Pancreas (tissue), 10 donors: ENCODE results near the gene LAMTOR1. TPM values are rescaled to one million over a fixed set of nuclear protein-coding genes. Genes with fewer than 3 reads are reported as not detected.
A peak's percentile ranks its signal among the peaks of the same experiment; 100 is the strongest.

Source experiments
- ATAC-seq, 4 donors: fragments of 200-7000 bp; cut with Tn5 transposase; one replicate each; pipeline versions ENCODE4 v1.8.0 to v1.9.1; 2020; ENCODE audit warnings: mild to moderate bottlenecking in 4 of 4, moderate library complexity in 4 of 4
- DNase-seq, 6 donors: peaks; one replicate each; pipeline ENCODE4 v3.0.0-alpha.2; 2020
- FAIRE-seq: peaks from 2 replicates; lab custom pipeline; 2012; peaks lifted over from hg19 to GRCh38; lab: Jason Lieb, UNC
- H3K27ac ChIP-seq, 4 donors: fragments of 200-600 bp; sonication (generic); 1 replicate in 3 of 4; 2 replicates in 1 of 4; pipeline versions ENCODE4 v1.5.0 to v1.8.0; 2020
- H3K27me3 ChIP-seq, 4 donors: fragments of 200-600 bp; one replicate each; pipeline ENCODE4 v1.8.0; 2021
- H3K36me3 ChIP-seq, 3 donors: fragments of 200-600 bp; sonication (generic) in 1 of 3; one replicate each; pipeline versions ENCODE4 v1.5.0 to v1.8.0; 2020 to 2021
- H3K4me1 ChIP-seq, 3 donors: fragments of 200-600 bp; one replicate each; pipeline ENCODE4 v1.8.0; 2021
- H3K4me3 ChIP-seq, 4 donors: fragments of 200-600 bp; sonication (generic) in 2 of 4; one replicate each; pipeline versions ENCODE4 v1.5.0 to v1.8.0; 2020 to 2021
- H3K9me3 ChIP-seq, 4 donors: fragments of 200-600 bp; one replicate each; pipeline ENCODE4 v1.8.0; 2021
- CTCF ChIP-seq, 4 donors: fragments of 200-600 bp; sonication (generic) in 3 of 4; IDR thresholded peaks; one replicate each; pipeline versions ENCODE4 v1.5.0 to v1.8.0; 2021; ENCODE audit warnings: antibody characterized with exemption in 4 of 4
- WGBS, 2 donors: extraction: QIAGEN DNeasy Blood & Tissue Kit; methylation state at CpG; one replicate each; pipeline ENCODE4 v1.1.7; 2013; 5-methylcytosine and 5-hydroxymethylcytosine counted together
- intact Hi-C, 3 donors: fragments of 100-400 bp; cut with DNase I; formaldehyde crosslinking; loops; one replicate each; pipeline versions ENCODE4 v1.11.1 to v1.14.2; 2022
- polyA plus RNA-seq, 2 donors: library from polyadenylated mRNA; stranded (reverse); fragments of 200-250 nt; gene quantifications; one replicate each; pipeline ENCODE4 v1.2.3, GENCODE V29; 2013
- total RNA-seq, 6 donors: library from RNA; stranded (reverse); fragmentation: NEBNext Ultra II Directional in 4 of 6; extraction: Animal tissue kit (Norgen Biotek cat#: 25700) in 4 of 6; gene quantifications; one replicate each; pipeline versions ENCODE4 v1.2.1 to v1.2.4, GENCODE V29; 2021 to 2023
- donor health status: healthy with polysubstance abuse.
- donor health status: DM: no; HTN: no; CAD: no; lungs with moderate emphysema.
- donor health status: DM: no; HTN: no; CAD: no.
- donor health status: control.
- donor health status: control.
- donor health status: Bipolar disorder and iron deficiency.
- donor health status: DM: yes; HTN: yes; CAD: no.
- donor health status: DM: no; HTN: no; CAD: no.
- donor health status: DM: no; HTN: no; CAD: no.
- donor health status: DM: yes; HTN: yes; CAD: no.

The LAMTOR1 gene
- total and polyA plus RNA-seq, 8 donors, result 24.9 to 71.8 (median 35.5) TPM

- no peak for TF ChIP-seq CTCF (IDR thresholded peaks at IDR 0.05)
- Histone ChIP-seq H3K9me3 (no peaks in the 10 kb centered on the region), H3K36me3 (no peaks in the 10 kb centered on the region), H3K4me3 (no peak overlapping the region), H3K4me1 (no peaks in the 10 kb centered on the region), H3K27me3 (no peaks in the 10 kb centered on the region), H3K27ac (no peak overlapping the region)
- DNase-seq (no peak), ATAC-seq (no peak), FAIRE-seq (no peak)
- intact Hi-C loops, result no loop called here
- WGBS, 2 donors, result 69 to 78% methylated on average over 6 of the region's 6 CpGs
These were observed 16.1 kb upstream of the LAMTOR1 start for GRCh38 chr11:72119198-72119597.

GRCh38 chr11:72116019-72116755 is 13.1 kb upstream of the LAMTOR1 start:
- 81 to 87% methylated on average over 6 of the region's 6 CpGs for WGBS, 2 donors
- no peak for TF ChIP-seq CTCF (IDR thresholded peaks at IDR 0.05)
- intact Hi-C loops, result no loop called here
- no peaks in the 10 kb centered on the region for H3K36me3 ChIP-seq
- ATAC-seq, result no peak
- no peak overlapping the region for H3K27ac ChIP-seq
- H3K9me3 ChIP-seq, result no peaks in the 10 kb centered on the region
- H3K4me3 ChIP-seq, result no peak overlapping the region
- peaks cover 5% of the 10 kb centered on the region in 3 donors for H3K4me1 ChIP-seq
- no peak for FAIRE-seq
- DNase-seq, result no peak
- no peaks in the 10 kb centered on the region for H3K27me3 ChIP-seq

GRCh38 chr11:72114570-72114969 is 11.5 kb upstream of the LAMTOR1 start:
- H3K27me3 ChIP-seq, result no peaks in the 10 kb centered on the region
- H3K9me3 ChIP-seq, result no peaks in the 10 kb centered on the region
- FAIRE-seq (no peak), DNase-seq (no peak), ATAC-seq (no peak)
- H3K4me3 ChIP-seq, result no peak overlapping the region
- 82 to 93% methylated on average over 1 of the region's 1 CpG for WGBS, 2 donors
- H3K36me3 ChIP-seq, result no peaks in the 10 kb centered on the region
- H3K27ac ChIP-seq, result no peak overlapping the region
- intact Hi-C loops, result no loop called here
- H3K4me1 ChIP-seq, result peaks cover 5% of the 10 kb centered on the region in 3 donors
- no peak for TF ChIP-seq CTCF (IDR thresholded peaks at IDR 0.05)

GRCh38 chr11:72112978-72113808 is 10.1 kb upstream of the LAMTOR1 start:
- no peak for FAIRE-seq

More at GRCh38 chr11:72112978-72113808, 10.1 kb upstream of the LAMTOR1 start:
- no peak for ATAC-seq
- no peaks in the 10 kb centered on the region for H3K9me3 ChIP-seq
- intact Hi-C loops, result no loop called here
- peaks cover 5% of the 10 kb centered on the region in 3 donors for H3K4me1 ChIP-seq
- WGBS, 2 donors, result 63 to 65% methylated on average over 9 of the region's 9 CpGs
- no peak for DNase-seq
- peak overlapping the region; percentile 89 to 99 (median 98) for H3K27ac ChIP-seq
- H3K36me3 ChIP-seq, result no peaks in the 10 kb centered on the region
- peak overlapping the region; percentile 46 to 65 (median 54) for H3K4me3 ChIP-seq
- no peaks in the 10 kb centered on the region for H3K27me3 ChIP-seq
- TF ChIP-seq CTCF (IDR thresholded peaks at IDR 0.05), result no peak
